RWPE2 (cell line): Measurements from ENCODE around the gene TMEM87B.

Source experiments
- ATAC-seq: fragments of 200-7000 bp; cut with Tn5 transposase; 3 replicates; pipeline ENCODE4 v1.9.1; 2021; ENCODE audit warnings: low read depth
- DNase-seq: peaks from one replicate; pipeline ENCODE4 v3.0.0-alpha.2; 2020; ENCODE audit warnings: low spot score
- H3K27ac ChIP-seq: fragments of 450-650 bp; 2 replicates; pipeline ENCODE4 v1.5.1; 2017; ENCODE audit warnings: mild to moderate bottlenecking; ENCODE audit not compliant: poor library complexity, severe bottlenecking
- H3K27me3 ChIP-seq: fragments of 250-450 bp; sonication (Bioruptor Pico); 2 replicates; pipeline ENCODE4 v1.5.1; 2021; ENCODE audit warnings: mild to moderate bottlenecking, moderate library complexity; ENCODE audit not compliant: insufficient read depth, poor library complexity, severe bottlenecking
- H3K36me3 ChIP-seq: fragments of 250-450 bp; sonication (Bioruptor Pico); 2 replicates; pipeline ENCODE4 v1.5.1; 2020; ENCODE audit warnings: low read depth, mild to moderate bottlenecking, moderate library complexity
- H3K4me1 ChIP-seq: fragments of 250-450 bp; sonication (Bioruptor Pico); 2 replicates; pipeline ENCODE4 v1.5.1; 2021; ENCODE audit warnings: mild to moderate bottlenecking, moderate library complexity; ENCODE audit not compliant: insufficient read depth, poor library complexity, severe bottlenecking
- H3K4me3 ChIP-seq: fragments of 250-450 bp; sonication (Bioruptor Pico); 2 replicates; pipeline ENCODE4 v1.5.1; 2021; ENCODE audit warnings: mild to moderate bottlenecking, moderate library complexity; ENCODE audit not compliant: severe bottlenecking
- H3K9me3 ChIP-seq: fragments of 250-450 bp; sonication (Bioruptor Pico); 2 replicates; pipeline ENCODE4 v1.5.1; 2021; ENCODE audit warnings: mild to moderate bottlenecking, moderate library complexity; ENCODE audit not compliant: severe bottlenecking
- CTCF ChIP-seq: fragments of 450-650 bp; IDR thresholded peaks from one replicate; pipeline ENCODE4 v1.5.1; 2017; ENCODE audit warnings: mild to moderate bottlenecking, moderate library complexity; ENCODE audit not compliant: poor library complexity, severe bottlenecking

Gene TMEM87B

DNA sequence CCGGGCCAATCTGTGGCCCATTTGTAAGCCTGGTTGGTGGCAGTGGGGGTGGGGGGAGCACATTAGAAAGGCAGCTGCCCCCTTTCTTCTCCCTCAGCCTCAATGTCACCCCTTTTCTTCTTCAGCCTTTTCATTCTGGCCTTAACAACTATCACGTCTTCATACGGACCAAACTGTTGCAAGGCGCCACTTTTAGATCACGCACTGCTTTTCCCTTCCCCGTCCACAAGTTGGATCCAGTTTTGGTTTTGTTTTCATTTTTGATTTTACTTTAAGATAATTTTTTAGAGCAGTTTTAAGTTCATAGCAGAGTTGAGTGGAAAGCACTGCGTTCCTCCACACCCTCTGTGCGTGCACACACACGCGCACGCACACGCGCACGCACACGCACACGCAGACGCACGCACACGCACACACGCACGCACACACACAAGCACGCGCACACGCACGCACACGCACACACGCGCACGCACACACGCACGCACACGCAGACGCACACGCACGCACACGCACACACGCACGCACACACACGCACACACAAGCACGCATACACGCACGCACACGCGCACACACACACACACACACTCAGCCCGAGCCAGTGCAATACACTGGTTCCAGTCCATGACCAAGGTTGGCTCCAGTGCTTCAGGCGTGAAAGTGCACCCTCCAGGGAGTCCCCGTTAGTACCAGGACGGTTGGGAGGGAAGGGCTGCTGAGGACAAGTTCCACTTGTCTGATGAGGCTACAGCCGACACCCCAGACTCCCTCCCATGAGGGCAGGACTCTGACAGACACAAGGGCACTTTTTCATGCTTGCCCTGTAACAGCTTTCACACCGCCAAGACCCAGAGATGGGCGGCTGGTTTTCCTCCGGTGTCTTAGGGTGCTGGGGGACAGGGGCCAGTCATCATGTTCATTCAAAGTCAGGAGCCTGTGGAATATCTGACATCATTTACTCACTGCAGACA, 105.5 kb downstream of the TMEM87B start:
- Histone ChIP-seq H3K4me1 (no peaks in the 10 kb centered on the region), H3K27me3 (no peaks in the 10 kb centered on the region), H3K27ac (no peak overlapping the region), H3K4me3 (no peak overlapping the region), H3K9me3 (no peaks in the 10 kb centered on the region), H3K36me3 (no peaks in the 10 kb centered on the region)
- no peak for ATAC-seq
- no peak for DNase-seq
- TF ChIP-seq CTCF: no peak

- H3K27ac ChIP-seq: no peak overlapping the region
- no peaks in the 10 kb centered on the region for H3K9me3 ChIP-seq
- no peaks in the 10 kb centered on the region for H3K36me3 ChIP-seq
- no peak for TF ChIP-seq CTCF
- no peaks in the 10 kb centered on the region for H3K27me3 ChIP-seq
- ATAC-seq: no peak
- no peak for DNase-seq
- H3K4me3 ChIP-seq: no peak overlapping the region
- no peaks in the 10 kb centered on the region for H3K4me1 ChIP-seq
Observed at GRCh38 chr2:112161431-112162145, 106.5 kb downstream of the TMEM87B start.

- no peaks in the 10 kb centered on the region for H3K9me3 ChIP-seq
- TF ChIP-seq CTCF: no peak
- H3K27me3 ChIP-seq: no peaks in the 10 kb centered on the region
- no peak for DNase-seq
- no peak for ATAC-seq
- H3K36me3 ChIP-seq: no peaks in the 10 kb centered on the region
- no peak overlapping the region for H3K4me3 ChIP-seq
- H3K27ac ChIP-seq: no peak overlapping the region
- no peaks in the 10 kb centered on the region for H3K4me1 ChIP-seq
Observed at GRCh38 chr2:112162341-112162740, 107.3 kb downstream of the TMEM87B start.

- Histone ChIP-seq H3K4me1 (no peaks in the 10 kb centered on the region), H3K27ac (no peak overlapping the region), H3K4me3 (no peak overlapping the region), H3K27me3 (no peaks in the 10 kb centered on the region), H3K9me3 (no peaks in the 10 kb centered on the region), H3K36me3 (no peaks in the 10 kb centered on the region)
- TF ChIP-seq CTCF: no peak
- ATAC-seq: no peak
- DNase-seq: no peak
Observed at GRCh38 chr2:112162956-112163355, 107.9 kb downstream of the TMEM87B start.

DNA sequence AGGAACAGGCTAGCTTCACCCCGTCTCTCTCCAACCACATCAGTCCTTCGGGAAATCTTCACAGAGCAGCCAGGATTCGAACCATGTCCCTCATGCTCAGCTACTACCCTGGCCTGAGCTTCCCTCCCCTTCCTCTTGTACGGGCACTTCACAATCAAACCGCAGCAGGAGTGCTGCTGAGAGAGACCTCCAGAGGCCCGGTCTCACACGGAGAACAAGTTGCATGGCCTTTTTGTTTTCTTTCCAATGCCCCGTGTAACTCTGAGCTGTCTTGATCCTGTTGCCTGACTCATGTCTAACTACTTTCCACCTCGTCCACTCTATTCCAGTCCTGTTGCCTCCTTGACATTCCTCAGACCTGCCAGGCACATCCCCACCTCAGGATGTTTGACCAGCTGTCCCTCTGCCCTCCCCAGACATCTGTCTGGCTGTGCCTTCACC, 108.5 kb downstream of the TMEM87B start:
- Histone ChIP-seq H3K4me1 (no peaks in the 10 kb centered on the region), H3K36me3 (no peaks in the 10 kb centered on the region), H3K27ac (no peak overlapping the region), H3K4me3 (no peak overlapping the region), H3K9me3 (no peaks in the 10 kb centered on the region), H3K27me3 (no peaks in the 10 kb centered on the region)
- no peak for DNase-seq
- ATAC-seq: peak; percentile 21; the same call in 2 of the 3 replicates
- no peak for TF ChIP-seq CTCF
